GM18873 (cell line): ENCODE data around the gene LRBA.
"Not testable (repeated sequence)": the region's sequence is repeated elsewhere in the genome, so short reads cannot be mapped to it uniquely, and the experiment has no call there.

Source experiments
- ATAC-seq: cut with Tn5 transposase; IDR thresholded peaks from one replicate; pipeline ENCODE4 v1.9.1; 2021; ENCODE audit warnings: mild to moderate bottlenecking, moderate library complexity, moderate number of reproducible peaks; ENCODE audit not compliant: unreplicated experiment, low FRiP score

Gene LRBA

GRCh38 chr4:150751648-150752047, 263.4 kb downstream of the LRBA start:
- ATAC-seq = no peak

- ATAC-seq = no peak
These were observed 264.3 kb downstream of the LRBA start for GRCh38 chr4:150750824-150751223.

- ATAC-seq = no peak
These were observed 268.9 kb downstream of the LRBA start for GRCh38 chr4:150746156-150746555.

GRCh38 chr4:150744570-150744969, 270.5 kb downstream of the LRBA start:
- ATAC-seq = no peak

GRCh38 chr4:150743564-150744342, 271.3 kb downstream of the LRBA start:
- ATAC-seq = no peak

GRCh38 chr4:150742930-150743329, 272.2 kb downstream of the LRBA start:
- ATAC-seq = not testable (repeated sequence)

- no peak for ATAC-seq
These were observed 275.5 kb downstream of the LRBA start for GRCh38 chr4:150739591-150739990.

GRCh38 chr4:150725957-150726523, 289.0 kb downstream of the LRBA start:
- no peak for ATAC-seq

- no peak for ATAC-seq
These were observed 291.2 kb downstream of the LRBA start for GRCh38 chr4:150723727-150724411.

- no peak for ATAC-seq
These were observed 292.1 kb downstream of the LRBA start for GRCh38 chr4:150722908-150723362.

GRCh38 chr4:150720973-150721518, 294.0 kb downstream of the LRBA start:
- ATAC-seq = no peak

- ATAC-seq = no peak
These were observed 297.1 kb downstream of the LRBA start for GRCh38 chr4:150717952-150718351.

GRCh38 chr4:150714462-150715438, 300.3 kb downstream of the LRBA start:
- ATAC-seq = no peak

GRCh38 chr4:150713251-150713650, 301.8 kb downstream of the LRBA start:
- no peak for ATAC-seq

- no peak for ATAC-seq
These were observed 304.2 kb downstream of the LRBA start for GRCh38 chr4:150710770-150711375.

- ATAC-seq = no peak
These were observed 307.1 kb downstream of the LRBA start for GRCh38 chr4:150708004-150708403.

- ATAC-seq = no peak
These were observed 315.5 kb downstream of the LRBA start for GRCh38 chr4:150699599-150699998.

GRCh38 chr4:150695162-150695561, 319.9 kb downstream of the LRBA start:
- no peak for ATAC-seq

- no peak for ATAC-seq
These were observed 320.6 kb downstream of the LRBA start for GRCh38 chr4:150694438-150694837.
